HG03097 (cell line): Measurements from ENCODE around the gene KRT26.
"Not testable (repeated sequence)": the region's sequence is repeated elsewhere in the genome, so short reads cannot be mapped to it uniquely, and the experiment has no call there.

ENCODE experiments used
- ATAC-seq: cut with Tn5 transposase; IDR thresholded peaks from one replicate; pipeline ENCODE4 v1.9.1; 2021; ENCODE audit not compliant: unreplicated experiment, low FRiP score

Gene KRT26

GRCh38 chr17:40795019-40795667 is 23.1 kb upstream of the KRT26 start:
- no peak for ATAC-seq

GRCh38 chr17:40794466-40794865 is 22.5 kb upstream of the KRT26 start:
- ATAC-seq: no peak

- ATAC-seq: no peak
Observed at GRCh38 chr17:40793832-40794231, 21.8 kb upstream of the KRT26 start.

GRCh38 chr17:40791787-40792436 is 19.9 kb upstream of the KRT26 start:
- ATAC-seq: no peak

GRCh38 chr17:40791111-40791510 is 19.1 kb upstream of the KRT26 start:
- no peak for ATAC-seq

GRCh38 chr17:40782450-40782849 is 10.4 kb upstream of the KRT26 start, which contains the start of gene KRT27:
TSS of gene KRT27 (minus strand) at chr17:40782550. CDS start at chr17:40782493, 57 bp downstream.
- ATAC-seq: no peak

GRCh38 chr17:40779181-40779909 is 7.3 kb upstream of the KRT26 start:
- no peak for ATAC-seq

- ATAC-seq: no peak
Observed at GRCh38 chr17:40778461-40778860, 6.5 kb upstream of the KRT26 start.

GRCh38 chr17:40777971-40778370 is 6.0 kb upstream of the KRT26 start:
- no peak for ATAC-seq

- ATAC-seq: no peak
Observed at GRCh38 chr17:40777459-40777858, 5.5 kb upstream of the KRT26 start.

- no peak for ATAC-seq
Observed at GRCh38 chr17:40775945-40776344, 3.9 kb upstream of the KRT26 start.

GRCh38 chr17:40765657-40766056 is 6.3 kb downstream of the KRT26 start:
- no peak for ATAC-seq

GRCh38 chr17:40763752-40764151 is 8.2 kb downstream of the KRT26 start:
- ATAC-seq: no peak

GRCh38 chr17:40760105-40761016 is 11.6 kb downstream of the KRT26 start:
- no peak for ATAC-seq

- no peak for ATAC-seq
Observed at GRCh38 chr17:40755231-40755630, 16.8 kb downstream of the KRT26 start, which contains the start of gene KRT25. TSS of gene KRT25 (minus strand) at chr17:40755331. CDS start at chr17:40755271, 60 bp downstream.

- no peak for ATAC-seq
Observed at GRCh38 chr17:40753804-40754203, 18.2 kb downstream of the KRT26 start.

- ATAC-seq: no peak
Observed at GRCh38 chr17:40751065-40751464, 20.9 kb downstream of the KRT26 start.

- no peak for ATAC-seq
Observed at GRCh38 chr17:40750391-40750790, 21.6 kb downstream of the KRT26 start.

GRCh38 chr17:40748666-40749065 is 23.3 kb downstream of the KRT26 start:
- not testable (repeated sequence) for ATAC-seq

- ATAC-seq: no peak
Observed at GRCh38 chr17:40738553-40738952, 33.4 kb downstream of the KRT26 start.
